PC-3 (cell line): ENCODE data around the gene RPRM.

ENCODE experiments used
- EZH2 ChIP-seq: fragments of 300-600 bp; sonication (generic); IDR thresholded peaks from one replicate; pipeline ENCODE4 v1.6.1; 2017; ENCODE audit warnings: antibody characterized with exemption, mild to moderate bottlenecking, low read length; ENCODE audit not compliant: unreplicated experiment
- EZH2phosphoT487 ChIP-seq: fragments of 300-600 bp; sonication (generic); IDR thresholded peaks from 2 replicates; pipeline ENCODE4 v1.6.1; 2018; ENCODE audit warnings: mild to moderate bottlenecking, antibody characterized with exemption, low read length, borderline replicate concordance
- TF ChIP-seq, protein P1 (sequence below): fragments of 300-600 bp; sonication (generic); conservative IDR thresholded peaks from 2 replicates; pipeline ENCODE4 v1.5.1; 2017; ENCODE audit warnings: antibody characterized with exemption, low read depth, mild to moderate bottlenecking, low read length

DNA sequence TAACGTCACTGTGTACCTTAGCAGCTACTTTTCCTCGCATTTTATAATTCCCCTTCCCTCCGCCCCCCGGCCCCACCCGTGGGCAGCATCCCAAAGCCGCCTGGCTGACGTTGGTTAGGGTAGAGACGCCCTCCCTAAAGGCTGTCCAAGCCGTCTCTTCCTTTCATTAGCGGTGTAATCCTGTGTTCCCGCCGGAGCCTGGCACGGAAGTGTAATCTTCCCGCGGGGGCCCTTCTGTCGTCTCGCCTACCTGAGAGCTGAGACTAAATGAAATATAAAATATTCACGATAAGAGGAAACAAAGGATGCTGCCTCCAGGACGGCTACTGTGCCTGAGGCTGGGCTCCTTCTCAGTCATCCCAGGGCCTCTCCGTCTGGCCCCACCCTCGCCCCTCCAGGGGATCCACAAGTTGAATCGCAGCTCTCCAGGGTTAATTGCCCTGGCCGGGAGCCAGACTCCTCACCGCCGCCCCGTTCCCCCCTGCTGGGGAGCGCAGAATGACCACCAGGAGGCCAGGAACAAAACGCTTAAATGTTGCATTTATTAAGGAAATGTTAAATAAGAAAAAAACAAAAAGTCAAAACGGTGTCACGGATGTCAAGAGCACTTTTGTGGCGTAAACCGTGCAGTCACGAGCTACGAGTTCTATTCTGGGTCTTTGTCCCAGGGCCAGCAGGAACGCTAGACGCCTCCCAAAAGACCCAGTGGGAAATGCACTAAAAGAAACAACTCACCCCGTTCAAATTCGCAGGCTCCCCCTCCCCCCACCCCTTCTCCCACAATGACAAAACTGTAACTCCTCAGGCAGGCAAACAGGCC, 1.5 kb downstream of the RPRM start:
- TF ChIP-seq, protein P1, sequence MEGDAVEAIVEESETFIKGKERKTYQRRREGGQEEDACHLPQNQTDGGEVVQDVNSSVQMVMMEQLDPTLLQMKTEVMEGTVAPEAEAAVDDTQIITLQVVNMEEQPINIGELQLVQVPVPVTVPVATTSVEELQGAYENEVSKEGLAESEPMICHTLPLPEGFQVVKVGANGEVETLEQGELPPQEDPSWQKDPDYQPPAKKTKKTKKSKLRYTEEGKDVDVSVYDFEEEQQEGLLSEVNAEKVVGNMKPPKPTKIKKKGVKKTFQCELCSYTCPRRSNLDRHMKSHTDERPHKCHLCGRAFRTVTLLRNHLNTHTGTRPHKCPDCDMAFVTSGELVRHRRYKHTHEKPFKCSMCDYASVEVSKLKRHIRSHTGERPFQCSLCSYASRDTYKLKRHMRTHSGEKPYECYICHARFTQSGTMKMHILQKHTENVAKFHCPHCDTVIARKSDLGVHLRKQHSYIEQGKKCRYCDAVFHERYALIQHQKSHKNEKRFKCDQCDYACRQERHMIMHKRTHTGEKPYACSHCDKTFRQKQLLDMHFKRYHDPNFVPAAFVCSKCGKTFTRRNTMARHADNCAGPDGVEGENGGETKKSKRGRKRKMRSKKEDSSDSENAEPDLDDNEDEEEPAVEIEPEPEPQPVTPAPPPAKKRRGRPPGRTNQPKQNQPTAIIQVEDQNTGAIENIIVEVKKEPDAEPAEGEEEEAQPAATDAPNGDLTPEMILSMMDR: peak; percentile 33; the same call in 1 of the 2 replicates
- no peak for TF ChIP-seq EZH2
- 0 out of 2 replicates have a peak, but pooled peaks have one; percentile 19 for TF ChIP-seq EZH2phosphoT487
